Pancreas (tissue), 10 donors: Measurements from ENCODE around the gene SDK1. TPM values are rescaled to one million over a fixed set of nuclear protein-coding genes. Genes with fewer than 3 reads are reported as not detected.
"Not testable (repeated sequence)": the region's sequence is repeated elsewhere in the genome, so short reads cannot be mapped to it uniquely, and the experiment has no call there.

Source experiments
- ATAC-seq, 4 donors: fragments of 200-7000 bp; cut with Tn5 transposase; one replicate each; pipeline versions ENCODE4 v1.8.0 to v1.9.1; 2020; ENCODE audit warnings: mild to moderate bottlenecking in 4 of 4, moderate library complexity in 4 of 4
- DNase-seq, 6 donors: peaks; one replicate each; pipeline ENCODE4 v3.0.0-alpha.2; 2020
- FAIRE-seq: peaks from 2 replicates; lab custom pipeline; 2012; peaks lifted over from hg19 to GRCh38; lab: Jason Lieb, UNC
- H3K27ac ChIP-seq, 4 donors: fragments of 200-600 bp; sonication (generic); 1 replicate in 3 of 4; 2 replicates in 1 of 4; pipeline versions ENCODE4 v1.5.0 to v1.8.0; 2020
- H3K27me3 ChIP-seq, 4 donors: fragments of 200-600 bp; one replicate each; pipeline ENCODE4 v1.8.0; 2021
- H3K36me3 ChIP-seq, 3 donors: fragments of 200-600 bp; sonication (generic) in 1 of 3; one replicate each; pipeline versions ENCODE4 v1.5.0 to v1.8.0; 2020 to 2021
- H3K4me1 ChIP-seq, 3 donors: fragments of 200-600 bp; one replicate each; pipeline ENCODE4 v1.8.0; 2021
- H3K4me3 ChIP-seq, 4 donors: fragments of 200-600 bp; sonication (generic) in 2 of 4; one replicate each; pipeline versions ENCODE4 v1.5.0 to v1.8.0; 2020 to 2021
- H3K9me3 ChIP-seq, 4 donors: fragments of 200-600 bp; one replicate each; pipeline ENCODE4 v1.8.0; 2021
- WGBS, 2 donors: extraction: QIAGEN DNeasy Blood & Tissue Kit; methylation state at CpG; one replicate each; pipeline ENCODE4 v1.1.7; 2013; 5-methylcytosine and 5-hydroxymethylcytosine counted together
- intact Hi-C, 3 donors: fragments of 100-400 bp; cut with DNase I; formaldehyde crosslinking; loops; one replicate each; pipeline versions ENCODE4 v1.11.1 to v1.14.2; 2022
- polyA plus RNA-seq, 2 donors: library from polyadenylated mRNA; stranded (reverse); fragments of 200-250 nt; gene quantifications; one replicate each; pipeline ENCODE4 v1.2.3, GENCODE V29; 2013
- total RNA-seq, 6 donors: library from RNA; stranded (reverse); fragmentation: NEBNext Ultra II Directional in 4 of 6; extraction: Animal tissue kit (Norgen Biotek cat#: 25700) in 4 of 6; gene quantifications; one replicate each; pipeline versions ENCODE4 v1.2.1 to v1.2.4, GENCODE V29; 2021 to 2023
- TF ChIP-seq, protein P1 (sequence below), 4 donors: fragments of 200-600 bp; sonication (generic) in 3 of 4; IDR thresholded peaks; one replicate each; pipeline versions ENCODE4 v1.5.0 to v1.8.0; 2021; ENCODE audit warnings: antibody characterized with exemption in 4 of 4
- donor health status: healthy with polysubstance abuse.
- donor health status: DM: no; HTN: no; CAD: no; lungs with moderate emphysema.
- donor health status: DM: no; HTN: no; CAD: no.
- donor health status: control.
- donor health status: control.
- donor health status: Bipolar disorder and iron deficiency.
- donor health status: DM: yes; HTN: yes; CAD: no.
- donor health status: DM: no; HTN: no; CAD: no.
- donor health status: DM: no; HTN: no; CAD: no.
- donor health status: DM: yes; HTN: yes; CAD: no.

Gene SDK1
- total and polyA plus RNA-seq, 8 donors, result 10.8 to 30.8 (median 19.8) TPM

DNA sequence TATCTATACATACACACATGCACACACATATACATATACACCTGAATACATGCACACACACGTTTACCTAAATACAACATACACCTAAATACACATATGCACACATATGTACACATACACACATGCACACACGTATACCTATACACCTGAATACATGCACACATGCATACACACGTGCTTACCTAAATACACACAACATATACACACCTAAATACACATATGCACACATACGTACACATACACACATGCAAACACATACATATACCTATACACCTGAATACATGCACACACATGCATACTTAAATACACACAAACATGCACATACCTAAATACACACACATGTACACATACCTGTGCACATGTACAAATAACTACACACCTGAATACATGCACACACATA, 947.2 kb downstream of the SDK1 start:
- WGBS, 2 donors, result 79 to 85% methylated on average over 4 of the region's 4 CpGs
- H3K27ac ChIP-seq, result no peak overlapping the region
- H3K27me3 ChIP-seq, result no peaks in the 10 kb centered on the region
- no peak for FAIRE-seq
- no peak for ATAC-seq
- TF ChIP-seq, protein P1, sequence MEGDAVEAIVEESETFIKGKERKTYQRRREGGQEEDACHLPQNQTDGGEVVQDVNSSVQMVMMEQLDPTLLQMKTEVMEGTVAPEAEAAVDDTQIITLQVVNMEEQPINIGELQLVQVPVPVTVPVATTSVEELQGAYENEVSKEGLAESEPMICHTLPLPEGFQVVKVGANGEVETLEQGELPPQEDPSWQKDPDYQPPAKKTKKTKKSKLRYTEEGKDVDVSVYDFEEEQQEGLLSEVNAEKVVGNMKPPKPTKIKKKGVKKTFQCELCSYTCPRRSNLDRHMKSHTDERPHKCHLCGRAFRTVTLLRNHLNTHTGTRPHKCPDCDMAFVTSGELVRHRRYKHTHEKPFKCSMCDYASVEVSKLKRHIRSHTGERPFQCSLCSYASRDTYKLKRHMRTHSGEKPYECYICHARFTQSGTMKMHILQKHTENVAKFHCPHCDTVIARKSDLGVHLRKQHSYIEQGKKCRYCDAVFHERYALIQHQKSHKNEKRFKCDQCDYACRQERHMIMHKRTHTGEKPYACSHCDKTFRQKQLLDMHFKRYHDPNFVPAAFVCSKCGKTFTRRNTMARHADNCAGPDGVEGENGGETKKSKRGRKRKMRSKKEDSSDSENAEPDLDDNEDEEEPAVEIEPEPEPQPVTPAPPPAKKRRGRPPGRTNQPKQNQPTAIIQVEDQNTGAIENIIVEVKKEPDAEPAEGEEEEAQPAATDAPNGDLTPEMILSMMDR (IDR thresholded peaks at IDR 0.05), result no peak
- intact Hi-C loops, result no loop called here
- H3K9me3 ChIP-seq, result no peaks in the 10 kb centered on the region
- peaks cover 0 to 4% (median 0%) of the 10 kb centered on the region in 3 donors for H3K36me3 ChIP-seq
- H3K4me3 ChIP-seq, result no peak overlapping the region
- H3K4me1 ChIP-seq, result no peaks in the 10 kb centered on the region
- no peak for DNase-seq

DNA sequence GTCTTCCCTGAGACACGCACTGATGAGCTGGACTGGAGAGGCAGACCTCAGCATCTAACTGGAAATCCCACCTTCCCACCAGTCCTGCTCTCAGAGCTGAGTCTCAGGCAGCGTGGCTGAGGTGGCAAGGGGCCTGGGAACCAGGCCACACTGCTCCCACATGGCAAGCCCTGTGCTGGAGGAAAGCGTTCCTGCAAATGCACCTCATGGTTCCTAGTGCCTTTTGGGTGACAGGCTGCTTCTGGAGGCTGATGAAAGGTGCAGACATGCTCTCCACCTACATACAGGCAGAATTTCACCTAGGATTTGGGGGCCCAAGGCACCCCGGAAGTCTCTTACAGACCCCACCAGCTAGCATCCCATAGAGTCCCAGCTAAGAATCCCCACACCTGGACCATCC, 948.2 kb downstream of the SDK1 start:
- TF ChIP-seq, protein P1 (IDR thresholded peaks at IDR 0.05), result no peak
- H3K36me3 ChIP-seq, result peaks cover 0 to 3% (median 0%) of the 10 kb centered on the region in 3 donors
- no peak for FAIRE-seq
- no peaks in the 10 kb centered on the region for H3K4me1 ChIP-seq
- H3K4me3 ChIP-seq, result no peak overlapping the region
- 96 to 97% methylated on average over 4 of the region's 4 CpGs for WGBS, 2 donors
- no peak overlapping the region for H3K27ac ChIP-seq
- DNase-seq, result no peak
- H3K27me3 ChIP-seq, result no peaks in the 10 kb centered on the region
- no peak for ATAC-seq
- intact Hi-C loops, result no loop called here
- no peaks in the 10 kb centered on the region for H3K9me3 ChIP-seq

GRCh38 chr7:4255336-4255735, 954.3 kb downstream of the SDK1 start:
- ATAC-seq (no peak), FAIRE-seq (no peak), DNase-seq (no peak)
- TF ChIP-seq, protein P1 (IDR thresholded peaks at IDR 0.05), result no peak
- intact Hi-C loops, result no loop called here
- Histone ChIP-seq H3K4me3 (no peak overlapping the region), H3K27me3 (no peaks in the 10 kb centered on the region), H3K4me1 (no peaks in the 10 kb centered on the region), H3K27ac (no peak overlapping the region), H3K36me3 (no peaks in the 10 kb centered on the region), H3K9me3 (no peaks in the 10 kb centered on the region)
- WGBS, 2 donors, result 96% methylated on average over 6 of the region's 6 CpGs

DNA sequence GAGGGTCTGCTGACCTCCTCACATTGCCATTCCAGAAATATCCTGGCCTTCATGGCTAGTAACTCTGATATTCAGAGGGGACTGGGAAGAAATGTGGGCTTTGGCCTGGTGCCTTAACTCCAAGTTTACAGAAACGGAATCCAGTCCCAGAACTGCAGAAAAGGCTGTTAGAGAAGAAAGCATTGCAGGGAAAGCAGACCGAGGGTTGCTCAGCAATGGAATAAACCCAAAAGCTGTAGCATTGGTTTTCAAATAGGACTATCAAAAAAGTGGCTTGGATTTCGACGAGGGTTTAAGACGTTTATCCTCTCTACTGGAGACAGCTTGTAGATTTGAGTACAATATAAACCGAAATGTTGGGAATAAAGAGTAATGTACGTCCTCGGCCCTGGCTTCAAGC, 955.2 kb downstream of the SDK1 start:
- H3K27me3 ChIP-seq, result no peaks in the 10 kb centered on the region
- DNase-seq (no peak), FAIRE-seq (no peak), ATAC-seq (no peak)
- intact Hi-C loops, result no loop called here
- H3K27ac ChIP-seq, result no peak overlapping the region
- no peaks in the 10 kb centered on the region for H3K9me3 ChIP-seq
- H3K4me1 ChIP-seq, result no peaks in the 10 kb centered on the region
- TF ChIP-seq, protein P1 (IDR thresholded peaks at IDR 0.05), result no peak
- no peaks in the 10 kb centered on the region for H3K36me3 ChIP-seq
- WGBS, 2 donors, result 82 to 83% methylated on average over 8 of the region's 8 CpGs
- no peak overlapping the region for H3K4me3 ChIP-seq

DNA sequence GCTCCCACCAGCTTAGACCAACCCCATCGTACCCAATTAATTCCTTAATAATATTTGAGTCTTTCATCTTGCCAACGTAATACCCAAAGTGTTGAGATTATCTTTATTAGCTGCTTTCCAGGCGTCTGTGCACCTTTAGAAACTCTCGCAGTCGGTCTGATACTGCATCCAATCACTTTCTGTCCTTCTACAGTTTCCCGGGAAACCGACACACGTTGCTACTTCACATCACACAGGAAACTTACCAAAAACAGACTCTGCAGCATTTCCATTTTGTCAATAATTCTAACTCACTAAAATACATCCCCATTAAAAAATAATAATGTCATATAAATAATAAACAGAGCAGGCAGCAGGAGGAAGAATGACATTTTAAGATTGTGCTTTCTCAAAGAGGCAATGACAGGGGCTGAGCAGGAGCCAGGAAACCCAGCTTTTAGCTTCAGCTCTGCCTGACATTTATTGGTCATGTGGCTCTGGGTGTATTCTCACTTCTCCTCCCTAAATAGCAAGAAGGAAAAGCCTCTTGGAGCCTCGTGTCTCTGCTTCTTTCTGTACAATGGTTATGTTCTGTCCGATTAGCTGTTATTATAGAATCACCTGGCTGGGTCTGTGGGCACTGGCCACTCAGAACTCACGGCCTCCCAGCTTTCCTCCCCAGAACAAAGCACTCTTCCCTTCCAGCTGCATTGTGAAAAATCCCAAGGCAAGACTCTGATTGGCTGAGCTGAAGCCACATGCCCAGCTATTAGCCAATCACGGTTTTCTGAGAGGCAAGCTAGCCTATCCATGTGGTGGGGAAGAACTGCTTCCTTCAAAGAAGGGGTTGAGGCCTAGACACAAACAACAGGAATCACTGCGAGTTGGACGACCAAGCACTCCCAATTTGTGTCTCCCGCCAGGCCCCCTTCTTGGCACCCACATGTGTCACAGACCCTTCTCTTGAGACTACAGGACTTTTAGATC, 956.4 kb downstream of the SDK1 start:
- Histone ChIP-seq H3K4me3 (no peak overlapping the region), H3K27me3 (no peaks in the 10 kb centered on the region), H3K27ac (no peak overlapping the region), H3K4me1 (no peaks in the 10 kb centered on the region), H3K36me3 (no peaks in the 10 kb centered on the region), H3K9me3 (no peaks in the 10 kb centered on the region)
- ATAC-seq, result no peak
- intact Hi-C loops, result no loop called here
- TF ChIP-seq, protein P1 (IDR thresholded peaks at IDR 0.05), result no peak
- 91 to 92% methylated on average over 15 of the region's 15 CpGs for WGBS, 2 donors
- FAIRE-seq, result no peak
- DNase-seq, result no peak

- WGBS, 2 donors, result 94% methylated on average over 14 to 15 of the region's 15 CpGs
- H3K4me3 ChIP-seq, DNase-seq, intact Hi-C loops, H3K9me3 ChIP-seq, H3K4me1 ChIP-seq, H3K27me3 ChIP-seq, ATAC-seq, H3K36me3 ChIP-seq, FAIRE-seq, H3K27ac ChIP-seq: not testable (repeated sequence)
Observed at GRCh38 chr7:4260116-4260515, 959.1 kb downstream of the SDK1 start.
